NCI-H2171 treated with DMSO at 0.1 percent for 48 hours (cell line): ENCODE results near the gene EN2.
"Not testable (repeated sequence)": the region's sequence is repeated elsewhere in the genome, so short reads cannot be mapped to it uniquely, and the experiment has no call there.

Source experiments
- DNase-seq: peaks from one replicate; lab custom pipeline; 2025; lab: John Stamatoyannopoulos, UW

The EN2 gene

GRCh38 chr7:155425887-155426286, 32.0 kb upstream of the EN2 start:
- no peak for DNase-seq

- DNase-seq, result no peak
These were observed 31.2 kb upstream of the EN2 start for GRCh38 chr7:155426543-155427410.

GRCh38 chr7:155427411-155428038, 30.4 kb upstream of the EN2 start:
- no peak for DNase-seq

- DNase-seq, result no peak
These were observed 29.6 kb upstream of the EN2 start for GRCh38 chr7:155428171-155428834.

GRCh38 chr7:155429651-155430050, 28.3 kb upstream of the EN2 start:
- DNase-seq, result no peak

- no peak for DNase-seq
These were observed 27.3 kb upstream of the EN2 start for GRCh38 chr7:155430606-155431005.

GRCh38 chr7:155431231-155431630, 26.7 kb upstream of the EN2 start:
- no peak for DNase-seq

- no peak for DNase-seq
These were observed 26.2 kb upstream of the EN2 start for GRCh38 chr7:155431711-155432110.

GRCh38 chr7:155435110-155435509, 22.8 kb upstream of the EN2 start:
- no peak for DNase-seq

- DNase-seq, result no peak
These were observed 20.1 kb upstream of the EN2 start for GRCh38 chr7:155437836-155438235.

GRCh38 chr7:155438777-155439176, 19.2 kb upstream of the EN2 start:
- DNase-seq, result no peak

GRCh38 chr7:155439311-155440017, 18.5 kb upstream of the EN2 start:
- DNase-seq, result no peak

GRCh38 chr7:155440018-155440410, 17.9 kb upstream of the EN2 start:
- no peak for DNase-seq

- no peak for DNase-seq
These were observed 16.1 kb upstream of the EN2 start for GRCh38 chr7:155441856-155442255.

GRCh38 chr7:155444746-155445145, 13.2 kb upstream of the EN2 start:
- DNase-seq, result no peak

GRCh38 chr7:155445606-155446005, 12.3 kb upstream of the EN2 start:
- not testable (repeated sequence) for DNase-seq

- no peak for DNase-seq
These were observed 10.3 kb upstream of the EN2 start for GRCh38 chr7:155447603-155448002.

GRCh38 chr7:155448632-155449007, 9.3 kb upstream of the EN2 start:
- no peak for DNase-seq

GRCh38 chr7:155449008-155449868, 8.7 kb upstream of the EN2 start:
- DNase-seq, result no peak

GRCh38 chr7:155449869-155450557, 7.9 kb upstream of the EN2 start:
- no peak for DNase-seq

- DNase-seq, result no peak
These were observed 7.4 kb upstream of the EN2 start for GRCh38 chr7:155450558-155450969.
